ENCODE measurements around the gene TUT4.

- TF ChIP-seq, protein P1, sequence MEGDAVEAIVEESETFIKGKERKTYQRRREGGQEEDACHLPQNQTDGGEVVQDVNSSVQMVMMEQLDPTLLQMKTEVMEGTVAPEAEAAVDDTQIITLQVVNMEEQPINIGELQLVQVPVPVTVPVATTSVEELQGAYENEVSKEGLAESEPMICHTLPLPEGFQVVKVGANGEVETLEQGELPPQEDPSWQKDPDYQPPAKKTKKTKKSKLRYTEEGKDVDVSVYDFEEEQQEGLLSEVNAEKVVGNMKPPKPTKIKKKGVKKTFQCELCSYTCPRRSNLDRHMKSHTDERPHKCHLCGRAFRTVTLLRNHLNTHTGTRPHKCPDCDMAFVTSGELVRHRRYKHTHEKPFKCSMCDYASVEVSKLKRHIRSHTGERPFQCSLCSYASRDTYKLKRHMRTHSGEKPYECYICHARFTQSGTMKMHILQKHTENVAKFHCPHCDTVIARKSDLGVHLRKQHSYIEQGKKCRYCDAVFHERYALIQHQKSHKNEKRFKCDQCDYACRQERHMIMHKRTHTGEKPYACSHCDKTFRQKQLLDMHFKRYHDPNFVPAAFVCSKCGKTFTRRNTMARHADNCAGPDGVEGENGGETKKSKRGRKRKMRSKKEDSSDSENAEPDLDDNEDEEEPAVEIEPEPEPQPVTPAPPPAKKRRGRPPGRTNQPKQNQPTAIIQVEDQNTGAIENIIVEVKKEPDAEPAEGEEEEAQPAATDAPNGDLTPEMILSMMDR (IDR thresholded peaks at IDR 0.05; ENCODE audit: extremely low read depth in 1 of 2, insufficient read depth in 1 of 2, low read depth in 1 of 2, low read length in 2 of 2), result no peak
- TF ChIP-seq JUN (IDR thresholded peaks at IDR 0.05; ENCODE audit: borderline replicate concordance, insufficient read depth, insufficient read length, low read depth) (no peak), EZH2 (IDR thresholded peaks at IDR 0.05; ENCODE audit: borderline replicate concordance, low read depth, low read length, severe bottlenecking) (no peak), POLR2AphosphoS5 (IDR thresholded peaks at IDR 0.05; ENCODE audit: insufficient read depth, low read depth, low read length) (no peak), POLR2A (IDR thresholded peaks at IDR 0.05; ENCODE audit: low read depth, low read length) (no peak)
Observed at GRCh38 chr1:52454779-52455178, 98.1 kb downstream of the TUT4 start.

All from endothelial cell of umbilical vein (primary cell).